H1 (cell line): ENCODE data around the gene RAET1E. TPM values are rescaled to one million over a fixed set of nuclear protein-coding genes. Genes with fewer than 3 reads are reported as not detected.

Experiments used
- CTCF ChIA-PET: fragments of 300-600 bp; sonication (Branson Sonifier 250); formaldehyde crosslinking; loops from one replicate; lab custom pipeline; 2021; ENCODE audit not compliant: partially characterized antibody; lab: Charles Lee
- POLR2A ChIA-PET: fragments of 300-600 bp; sonication (Branson Sonifier 250); formaldehyde crosslinking; loops from one replicate; lab custom pipeline; 2021; ENCODE audit warnings: inconsistent platforms; ENCODE audit not compliant: partially characterized antibody; lab: Charles Lee
- DNase-seq, 2 experiments: peaks; one replicate each; pipeline versions ENCODE4 v3.0.0 to v3.0.0-alpha.2; 2010 to 2022; ENCODE audit warnings: low spot score in 2 of 2, low read depth in 1 of 2, mixed read lengths in 1 of 2
- FAIRE-seq: peaks from 2 replicates; lab custom pipeline; 2011; peaks lifted over from hg19 to GRCh38; lab: Jason Lieb, UNC
- H2AFZ ChIP-seq: 2 replicates; pipeline ENCODE4 v1.8.1; 2012; ENCODE audit warnings: low read length, inconsistent platforms
- H2AK5ac ChIP-seq: 2 replicates; pipeline ENCODE4 v1.6.1; 2013; ENCODE audit warnings: low read depth, low read length
- H2BK120ac ChIP-seq: replicated peaks from 2 replicates; pipeline ENCODE3; 2013; ENCODE audit warnings: low read depth, low read length, inconsistent platforms
- H2BK12ac ChIP-seq: 2 replicates; pipeline ENCODE4 v1.6.1; 2013; ENCODE audit warnings: low read depth, low read length
- H2BK15ac ChIP-seq: 2 replicates; pipeline ENCODE4 v1.6.1; 2013; ENCODE audit warnings: low read length
- H2BK20ac ChIP-seq: 2 replicates; pipeline ENCODE4 v1.6.1; 2013; ENCODE audit warnings: low read length
- H2BK5ac ChIP-seq: 2 replicates; pipeline ENCODE4 v1.6.1; 2013; ENCODE audit warnings: low read depth, low read length
- H3K14ac ChIP-seq: 2 replicates; pipeline ENCODE4 v1.6.1; 2013; ENCODE audit warnings: inconsistent platforms; ENCODE audit not compliant: insufficient read length
- H3K18ac ChIP-seq: 2 replicates; pipeline ENCODE4 v1.6.1; 2013; ENCODE audit warnings: low read length; ENCODE audit errors: extremely low read depth
- H3K23ac ChIP-seq: 2 replicates; pipeline ENCODE4 v1.6.1; 2013; ENCODE audit warnings: inconsistent platforms; ENCODE audit not compliant: insufficient read length
- H3K23me2 ChIP-seq: 2 replicates; pipeline ENCODE4 v1.6.1; 2013; ENCODE audit warnings: low read depth, low read length
- H3K27ac ChIP-seq: 2 replicates; pipeline ENCODE4 v1.6.1; 2011; ENCODE audit warnings: low read depth, low read length, inconsistent platforms
- H3K27me3 ChIP-seq, 4 experiments: replicated peaks in 1 of 4; 1 replicate in 1 of 4; 2 replicates in 3 of 4; pipeline versions ENCODE4 v1.6.1 to v1.8.1; 2011 to 2013; ENCODE audit warnings: low read length in 3 of 4, mild to moderate bottlenecking in 3 of 4, inconsistent platforms in 2 of 4, mixed read lengths in 2 of 4, moderate library complexity in 1 of 4; ENCODE audit not compliant: control insufficient read depth in 3 of 4, insufficient read depth in 3 of 4; ENCODE audit errors: extremely low read depth in 1 of 4
- H3K36me3 ChIP-seq, 4 experiments: 2 replicates each; pipeline versions ENCODE4 v1.6.1 to v1.8.1; 2011 to 2013; ENCODE audit warnings: mild to moderate bottlenecking in 4 of 4, low read length in 3 of 4, moderate library complexity in 2 of 4, control low read depth in 1 of 4, inconsistent platforms in 1 of 4; ENCODE audit not compliant: insufficient read depth in 4 of 4, control insufficient read depth in 2 of 4
- H3K4ac ChIP-seq: replicated peaks from 2 replicates; pipeline ENCODE3; 2013; ENCODE audit warnings: low read length, low read depth, mixed read lengths, inconsistent platforms; ENCODE audit not compliant: insufficient read length
- H3K4me1 ChIP-seq, 4 experiments: replicated peaks in 1 of 4; 1 replicate in 1 of 4; 2 replicates in 3 of 4; pipeline versions ENCODE4 v1.6.1 to v1.8.1; 2011 to 2013; ENCODE audit warnings: low read length in 3 of 4, inconsistent platforms in 2 of 4, mixed read lengths in 1 of 4; ENCODE audit not compliant: insufficient read depth in 4 of 4, control insufficient read depth in 3 of 4
- H3K4me2 ChIP-seq, 2 experiments: 2 replicates each; pipeline versions ENCODE4 v1.6.1 to v1.8.1; 2011 to 2013; ENCODE audit warnings: low read depth in 2 of 2, low read length in 2 of 2, control low read depth in 1 of 2, inconsistent platforms in 1 of 2, mild to moderate bottlenecking in 1 of 2; ENCODE audit not compliant: insufficient read depth in 1 of 2
- H3K4me3 ChIP-seq, 4 experiments: fragments of 200-600, 300-600 bp in 1 of 4; sonication (generic), shearing (Covaris generic), sonication (Bioruptor Twin) in 1 of 4; 2 replicates each; pipeline versions ENCODE4 v1.5.1 to v1.8.1; 2011 to 2016; ENCODE audit warnings: low read length in 4 of 4, low read depth in 3 of 4, control low read depth in 2 of 4, inconsistent platforms in 2 of 4, mild to moderate bottlenecking in 2 of 4, mixed read lengths in 1 of 4, moderate library complexity in 1 of 4; ENCODE audit not compliant: insufficient read depth in 2 of 4; ENCODE audit errors: extremely low read depth in 1 of 4
- H3K56ac ChIP-seq: replicated peaks from 2 replicates; pipeline ENCODE3; 2013; ENCODE audit warnings: low read depth, mild to moderate bottlenecking, mixed read lengths, low read length, inconsistent platforms; ENCODE audit not compliant: insufficient read length
- H3K79me1 ChIP-seq: 2 replicates; pipeline ENCODE4 v1.6.1; 2013; ENCODE audit warnings: low read depth, low read length, control low read depth
- H3K79me2 ChIP-seq, 2 experiments: 2 replicates each; pipeline versions ENCODE4 v1.6.1 to v1.8.1; 2012 to 2013; ENCODE audit warnings: low read length in 2 of 2, mild to moderate bottlenecking in 2 of 2, inconsistent platforms in 1 of 2; ENCODE audit not compliant: insufficient read depth in 2 of 2, control insufficient read depth in 1 of 2
- H3K9ac ChIP-seq, 4 experiments: replicated peaks in 1 of 4; 1 replicate in 1 of 4; 2 replicates in 3 of 4; pipeline versions ENCODE4 v1.6.1 to v1.8.1; 2011 to 2013; ENCODE audit warnings: low read depth in 3 of 4, low read length in 3 of 4, control low read depth in 2 of 4, mild to moderate bottlenecking in 2 of 4, moderate library complexity in 2 of 4, inconsistent platforms in 1 of 4; ENCODE audit errors: extremely low read depth in 1 of 4
- H3K9me3 ChIP-seq, 2 experiments: 2 replicates each; pipeline versions ENCODE4 v1.6.1 to v1.8.1; 2012 to 2013; ENCODE audit warnings: mild to moderate bottlenecking in 2 of 2, moderate library complexity in 2 of 2, control low read depth in 1 of 2, inconsistent platforms in 1 of 2, low read depth in 1 of 2, low read length in 1 of 2, mixed read lengths in 1 of 2; ENCODE audit not compliant: insufficient read depth in 2 of 2
- H4K20me1 ChIP-seq, 2 experiments: replicated peaks in 1 of 2; 2 replicates each; pipeline versions ENCODE3 to v1.8.1; 2011 to 2013; ENCODE audit warnings: inconsistent platforms in 2 of 2, low read length in 2 of 2, mild to moderate bottlenecking in 1 of 2; ENCODE audit not compliant: insufficient read depth in 2 of 2, control insufficient read depth in 1 of 2
- H4K5ac ChIP-seq: 2 replicates; pipeline ENCODE4 v1.6.1; 2013; ENCODE audit warnings: low read length, low read depth, mixed read lengths, inconsistent platforms; ENCODE audit not compliant: insufficient read length
- H4K8ac ChIP-seq: 2 replicates; pipeline ENCODE4 v1.8.0; 2013; ENCODE audit warnings: mild to moderate bottlenecking, moderate library complexity, low read length, inconsistent platforms; ENCODE audit not compliant: insufficient read depth; ENCODE audit errors: extremely low read depth
- H4K91ac ChIP-seq: replicated peaks from 2 replicates; pipeline ENCODE3; 2013; ENCODE audit warnings: low read length, mixed read lengths, inconsistent platforms; ENCODE audit not compliant: insufficient read length
- ASH2L ChIP-seq: fragments of 200-600, 300-600 bp; sonication (generic); IDR thresholded peaks from one replicate; pipeline ENCODE4 v1.7.1; 2017; ENCODE audit warnings: low read length
- ATF3 ChIP-seq: IDR thresholded peaks from 2 replicates; pipeline ENCODE4 v1.6.1; 2011; ENCODE audit warnings: low read depth, mild to moderate bottlenecking, low read length; ENCODE audit not compliant: insufficient read depth
- BACH1 ChIP-seq: IDR thresholded peaks from 2 replicates; pipeline ENCODE4 v1.6.1; 2012; ENCODE audit warnings: low read length, improper control_type of control experiment
- BCL11A ChIP-seq, 2 experiments: IDR thresholded peaks; one replicate each; pipeline ENCODE4 v1.6.1; 2011; ENCODE audit warnings: low read depth in 2 of 2, low read length in 2 of 2, mild to moderate bottlenecking in 2 of 2
- CTBP2 ChIP-seq: IDR thresholded peaks from 2 replicates; pipeline ENCODE4 v1.7.0; 2011; ENCODE audit warnings: borderline replicate concordance, mild to moderate bottlenecking, moderate library complexity, mixed read lengths, low read length; ENCODE audit not compliant: insufficient read depth, insufficient read length
- JUND ChIP-seq: IDR thresholded peaks from 2 replicates; pipeline ENCODE4 v1.6.1; 2011; ENCODE audit warnings: mild to moderate bottlenecking, improper control_type of control experiment, low read length
- KDM1A ChIP-seq: fragments of 200-600, 300-600 bp; sonication (generic); IDR thresholded peaks from 2 replicates; pipeline ENCODE4 v1.7.1; 2016; ENCODE audit warnings: mild to moderate bottlenecking, low read length, borderline replicate concordance
- PHF8 ChIP-seq: fragments of 200-600 bp; sonication (generic); conservative IDR thresholded peaks from 2 replicates; pipeline ENCODE4 v1.7.1; 2012; ENCODE audit warnings: low read depth, mild to moderate bottlenecking, inconsistent platforms, low read length, moderate library complexity
- RNF2 ChIP-seq: fragments of 200-900, 300-1000 bp; sonication (generic); IDR thresholded peaks from 2 replicates; pipeline ENCODE4 v1.7.1; 2016; ENCODE audit warnings: borderline replicate concordance, low read depth, mild to moderate bottlenecking, antibody characterized with exemption, low read length; ENCODE audit not compliant: poor library complexity, severe bottlenecking; ENCODE audit errors: missing control alignments
- SAP30 ChIP-seq: fragments of 300-600 bp; sonication (generic); IDR thresholded peaks from 2 replicates; pipeline ENCODE4 v1.7.1; 2012; ENCODE audit warnings: low read length, moderate library complexity, mild to moderate bottlenecking, inconsistent platforms; ENCODE audit not compliant: insufficient read depth, insufficient replicate concordance
- SRF ChIP-seq: IDR thresholded peaks from 2 replicates; pipeline ENCODE4 v1.6.1; 2011; ENCODE audit warnings: mild to moderate bottlenecking, low read depth, low read length, moderate library complexity
- YY1 ChIP-seq: IDR thresholded peaks from 2 replicates; pipeline ENCODE4 v1.6.1; 2011; ENCODE audit warnings: low read depth, mild to moderate bottlenecking, low read length
- ZNF274 ChIP-seq: IDR thresholded peaks from 2 replicates; pipeline ENCODE4 v1.7.0; 2012; ENCODE audit warnings: low read length, borderline replicate concordance; ENCODE audit errors: extremely low read depth
- WGBS, 2 experiments: shearing (Covaris generic) in 1 of 2; methylation state at CpG; one replicate each; pipeline versions ENCODE4 v1.1.6 to v1.1.7; 2013 to 2015; ENCODE audit warnings: low lambda C conversion rate in 2 of 2, mixed read lengths in 2 of 2, inconsistent platforms in 1 of 2, low coverage in 1 of 2, missing lambda C conversion rate in 1 of 2; ENCODE audit not compliant: insufficient replicate concordance in 2 of 2, insufficient coverage in 1 of 2, insufficient read length in 1 of 2; ENCODE audit errors: extremely low coverage in 1 of 2, missing lambda C conversion rate in 1 of 2; 5-methylcytosine and 5-hydroxymethylcytosine counted together
- polyA plus RNA-seq, 7 experiments: library from polyadenylated mRNA; depleted of rRNA in 3 of 7; stranded (reverse) in 5 of 7; unstranded in 2 of 7; fragments of >200 nt in 5 of 7; fragments of 200-250 nt in 2 of 7; gene quantifications; 1 replicate in 5 of 7; 2 replicates in 1 of 7; 4 replicates in 1 of 7; pipeline versions ENCODE4 v1.2.1 to v1.2.3, GENCODE V29; 2011 to 2013; ENCODE audit warnings: missing spikeins in 2 of 7, mixed read lengths in 2 of 7
- total RNA-seq: library from RNA; stranded (reverse); fragmentation: NEBNext Ultra II Directional; extraction: Animal tissue kit (Norgen Biotek cat#: 25700); gene quantifications from 2 replicates; pipeline ENCODE4 v1.2.1, GENCODE V29; 2021

The RAET1E gene
- total and polyA plus RNA-seq, 2 of the 8 experiments (the other 6 are each of a cell fraction or from before 2014, with no cell fraction given) = not detected

DNA sequence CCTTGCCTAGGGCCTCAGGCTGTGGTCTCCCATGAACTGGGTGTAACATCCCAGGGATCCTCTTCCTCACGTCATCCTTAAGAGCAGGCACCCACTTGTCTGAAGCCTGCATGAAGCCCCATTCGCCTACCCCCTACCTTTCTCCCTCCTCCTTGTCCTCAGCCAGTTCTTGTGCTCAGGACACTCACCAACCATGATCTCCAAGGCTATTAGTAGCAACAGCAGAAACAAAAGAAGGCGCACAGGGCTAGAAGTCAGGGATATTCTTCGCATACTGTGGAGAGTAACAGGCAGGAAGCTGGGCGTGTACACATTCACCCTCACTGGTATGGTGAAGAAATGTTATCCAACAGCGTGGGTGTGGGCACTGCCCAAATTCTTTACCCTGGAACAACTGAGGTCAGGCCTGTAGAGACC is 7.3 kb downstream of the RAET1E start:
- FAIRE-seq (no peak), DNase-seq (no peak)
- no peak overlapping the region for H3K27ac ChIP-seq
- no peak overlapping the region for H3K9ac ChIP-seq
- H2BK120ac ChIP-seq = no peak overlapping the region
- H3K14ac ChIP-seq = no peak overlapping the region
- no peak overlapping the region for H2BK5ac ChIP-seq
- H3K79me2 ChIP-seq = no peaks in the 10 kb centered on the region
- WGBS, 2 experiments = 79% methylated on average over 6 of the region's 6 CpGs; no CpG with 5 or more reads in 1 of the 2 experiments
- ChIA-PET CTCF (interaction anchor here (1.3 kb wide), 1 partner anchor 116 kb away, joined by 3 read pairs; no protein-coding TSS in a partner anchor), POLR2A (no interaction called here)
- H3K23me2 ChIP-seq = no peaks in the 10 kb centered on the region; the same call in 1 of the 2 replicates
- H4K8ac ChIP-seq = no peak overlapping the region
- peaks cover 0 to under 1% (median 0%) of the 10 kb centered on the region in 4 experiments; a peak in 2 of 7 replicates for H3K4me1 ChIP-seq
- H2BK20ac ChIP-seq = no peak overlapping the region
- H3K18ac ChIP-seq = no peak overlapping the region
- H3K4me2 ChIP-seq = no peak overlapping the region
- H2AK5ac ChIP-seq = no peak overlapping the region
- H2BK12ac ChIP-seq = no peak overlapping the region; the same call in 1 of the 2 replicates
- no peak overlapping the region for H2BK15ac ChIP-seq
- no peaks in the 10 kb centered on the region for H3K79me1 ChIP-seq
- H4K20me1 ChIP-seq = no peaks in the 10 kb centered on the region
- no peak overlapping the region for H4K91ac ChIP-seq
- no peak overlapping the region for H3K4me3 ChIP-seq
- H3K23ac ChIP-seq = no peak overlapping the region
- no peaks in the 10 kb centered on the region for H3K36me3 ChIP-seq
- H3K27me3 ChIP-seq = no peaks in the 10 kb centered on the region
- H3K9me3 ChIP-seq = no peaks in the 10 kb centered on the region
- no peak overlapping the region for H3K4ac ChIP-seq
- H2AFZ ChIP-seq = no peak overlapping the region
- no peak overlapping the region for H3K56ac ChIP-seq
- H4K5ac ChIP-seq = no peak overlapping the region
- no peak for TF ChIP-seq PHF8
- no peak for TF ChIP-seq SAP30
- no peak for TF ChIP-seq ASH2L
- TF ChIP-seq ZNF274 = no peak
- TF ChIP-seq CTBP2 = no peak
- no peak for TF ChIP-seq ATF3
- no peak for TF ChIP-seq JUND
- no peak for TF ChIP-seq YY1
- TF ChIP-seq RNF2 = no peak
- TF ChIP-seq BACH1 = no peak
- TF ChIP-seq SRF = no peak
- TF ChIP-seq KDM1A = no peak
- no peak for TF ChIP-seq BCL11A (IDR thresholded peaks at IDR 0.05; ENCODE audit: low read depth in 2 of 2, low read length in 2 of 2)
